H9 (cell line): Measurements from ENCODE around the gene EOGT. TPM values are rescaled to one million over a fixed set of nuclear protein-coding genes. Genes with fewer than 3 reads are reported as not detected.

Experiments used
- DNase-seq: peaks from one replicate; pipeline ENCODE4 v3.0.0-alpha.2; 2017
- H2AFZ ChIP-seq: one replicate; pipeline ENCODE4 v1.6.1; 2013; ENCODE audit warnings: mild to moderate bottlenecking, low read length, control low read depth, moderate library complexity
- H2AK5ac ChIP-seq: 2 replicates; pipeline ENCODE4 v1.6.1; 2013; ENCODE audit warnings: low read length, control low read depth, mixed read lengths; ENCODE audit not compliant: insufficient read length
- H2BK120ac ChIP-seq: one replicate; pipeline ENCODE4 v1.6.1; 2013; ENCODE audit warnings: low read depth, mild to moderate bottlenecking, low read length, control low read depth, inconsistent platforms; ENCODE audit not compliant: poor library complexity, severe bottlenecking
- H2BK12ac ChIP-seq: 2 replicates; pipeline ENCODE4 v1.6.1; 2013; ENCODE audit warnings: low read length, control low read depth, mixed read lengths, low read depth; ENCODE audit not compliant: insufficient read length
- H2BK15ac ChIP-seq: 2 replicates; pipeline ENCODE4 v1.6.1; 2013; ENCODE audit warnings: low read depth, low read length, control low read depth
- H2BK20ac ChIP-seq: one replicate; pipeline ENCODE4 v1.6.1; 2013; ENCODE audit warnings: low read depth, mild to moderate bottlenecking, low read length, control low read depth, inconsistent platforms; ENCODE audit not compliant: poor library complexity, severe bottlenecking
- H2BK5ac ChIP-seq: 2 replicates; pipeline ENCODE4 v1.6.1; 2013; ENCODE audit warnings: low read length, control low read depth, mixed read lengths; ENCODE audit not compliant: insufficient read length
- H3K14ac ChIP-seq: 2 replicates; pipeline ENCODE4 v1.6.1; 2013; ENCODE audit warnings: low read length, control low read depth; ENCODE audit not compliant: insufficient read depth
- H3K18ac ChIP-seq: 2 replicates; pipeline ENCODE4 v1.6.1; 2013; ENCODE audit warnings: low read depth, mild to moderate bottlenecking, mixed read lengths, low read length, control low read depth; ENCODE audit not compliant: insufficient read length
- H3K23ac ChIP-seq: 2 replicates; pipeline ENCODE4 v1.6.1; 2013; ENCODE audit warnings: low read length, control low read depth, mixed read lengths, low read depth; ENCODE audit not compliant: insufficient read length
- H3K23me2 ChIP-seq: 2 replicates; pipeline ENCODE4 v1.6.1; 2013; ENCODE audit warnings: low read depth, mild to moderate bottlenecking, mixed read lengths, low read length, control low read depth; ENCODE audit not compliant: insufficient read length, poor library complexity, severe bottlenecking
- H3K27ac ChIP-seq: 2 replicates; pipeline ENCODE4 v1.5.1; 2013; ENCODE audit warnings: low read length, control low read depth, mixed read lengths, low read depth; ENCODE audit not compliant: insufficient read length
- H3K27me3 ChIP-seq: 2 replicates; pipeline ENCODE4 v1.6.1; 2013; ENCODE audit warnings: low read length, control low read depth, inconsistent platforms; ENCODE audit not compliant: insufficient read depth
- H3K4ac ChIP-seq: 2 replicates; pipeline ENCODE4 v1.6.1; 2013; ENCODE audit warnings: low read depth, mild to moderate bottlenecking, control low read depth, inconsistent platforms, low read length, moderate library complexity
- H3K4me1 ChIP-seq: 2 replicates; pipeline ENCODE4 v1.6.1; 2013; ENCODE audit warnings: low read length, control low read depth, inconsistent platforms; ENCODE audit not compliant: insufficient read depth
- H3K4me2 ChIP-seq: 2 replicates; pipeline ENCODE4 v1.6.1; 2013; ENCODE audit warnings: low read length, control low read depth, mixed read lengths; ENCODE audit not compliant: insufficient read length, insufficient read depth
- H3K56ac ChIP-seq: 2 replicates; pipeline ENCODE4 v1.6.1; 2013; ENCODE audit warnings: low read depth, mild to moderate bottlenecking, mixed read lengths, low read length, control low read depth; ENCODE audit not compliant: insufficient read length
- H3K79me1 ChIP-seq: 2 replicates; pipeline ENCODE4 v1.6.1; 2013; ENCODE audit warnings: low read depth, mild to moderate bottlenecking, moderate library complexity, low read length, control low read depth, inconsistent platforms; ENCODE audit not compliant: insufficient read depth, poor library complexity, severe bottlenecking
- H3K79me2 ChIP-seq: 2 replicates; pipeline ENCODE4 v1.6.1; 2013; ENCODE audit warnings: low read length, control low read depth, inconsistent platforms; ENCODE audit not compliant: insufficient read depth
- H3K9ac ChIP-seq: 2 replicates; pipeline ENCODE4 v1.6.1; 2013; ENCODE audit warnings: low read length, control low read depth, mixed read lengths; ENCODE audit not compliant: insufficient read length; ENCODE audit errors: extremely low read depth
- H3K9me3 ChIP-seq: one replicate; pipeline ENCODE4 v1.6.1; 2013; ENCODE audit warnings: low read depth, low read length, inconsistent platforms; ENCODE audit not compliant: control insufficient read depth
- H3T11ph ChIP-seq: one replicate; pipeline ENCODE4 v1.6.1; 2013; ENCODE audit warnings: mild to moderate bottlenecking, low read length, control low read depth, inconsistent platforms
- H4K20me1 ChIP-seq: one replicate; pipeline ENCODE4 v1.6.1; 2013; ENCODE audit not compliant: control insufficient read depth, insufficient read length, insufficient read depth
- H4K5ac ChIP-seq: 2 replicates; pipeline ENCODE4 v1.6.1; 2013; ENCODE audit warnings: low read depth, mild to moderate bottlenecking, mixed read lengths, low read length, control low read depth; ENCODE audit not compliant: insufficient read length
- H4K8ac ChIP-seq: replicated peaks from 2 replicates; pipeline ENCODE4 v1.6.1; 2013; ENCODE audit warnings: low read length, control low read depth, mixed read lengths, low read depth; ENCODE audit not compliant: insufficient read length
- H4K91ac ChIP-seq: 2 replicates; pipeline ENCODE4 v1.6.1; 2013; ENCODE audit warnings: low read depth, mild to moderate bottlenecking, moderate library complexity, mixed read lengths, low read length, control low read depth; ENCODE audit not compliant: insufficient read length
- H3K27ac Mint-ChIP-seq, 3 experiments: 2 replicates in 2 of 3; 3 replicates in 1 of 3; pipeline ENCODE4 v1.8.0; 2020 to 2021; ENCODE audit warnings: mixed read lengths in 3 of 3, mild to moderate bottlenecking in 1 of 3, moderate library complexity in 1 of 3
- H3K27me3 Mint-ChIP-seq: 2 replicates; pipeline ENCODE4 v1.8.0; 2021; ENCODE audit warnings: low read depth, mild to moderate bottlenecking, moderate library complexity, mixed read lengths
- H3K36me3 Mint-ChIP-seq, 3 experiments: 2 replicates in 2 of 3; 3 replicates in 1 of 3; pipeline ENCODE4 v1.8.0; 2020 to 2021; ENCODE audit warnings: low read depth in 3 of 3, mixed read lengths in 3 of 3; ENCODE audit not compliant: insufficient read depth in 1 of 3
- H3K4me1 Mint-ChIP-seq, 2 experiments: 2 replicates each; pipeline ENCODE4 v1.8.0; 2020; ENCODE audit warnings: mixed read lengths in 2 of 2
- H3K4me3 Mint-ChIP-seq, 2 experiments: 2 replicates in 1 of 2; 3 replicates in 1 of 2; pipeline ENCODE4 v1.8.0; 2020 to 2021; ENCODE audit warnings: mild to moderate bottlenecking in 2 of 2, mixed read lengths in 2 of 2, moderate library complexity in 1 of 2
- H3K9me3 Mint-ChIP-seq, 2 experiments: 2 replicates in 1 of 2; 3 replicates in 1 of 2; pipeline ENCODE4 v1.8.0; 2020; ENCODE audit warnings: mild to moderate bottlenecking in 2 of 2, mixed read lengths in 2 of 2, moderate library complexity in 1 of 2
- WGBS: extraction: QIAGEN DNeasy Blood & Tissue Kit; methylation state at CpG from one replicate; pipeline ENCODE4 v1.1.7; 2013; ENCODE audit warnings: missing lambda C conversion rate, low lambda C conversion rate, mixed read lengths; ENCODE audit not compliant: insufficient read length; ENCODE audit errors: extremely low coverage; 5-methylcytosine and 5-hydroxymethylcytosine counted together
- total RNA-seq: library from RNA; stranded (reverse); gene quantifications from 2 replicates; pipeline ENCODE4 v1.2.1, GENCODE V29; 2021
- TF ChIP-seq, protein P1 (sequence below): fragments of 200-600 bp; sonication (generic); conservative IDR thresholded peaks from 3 replicates; pipeline ENCODE4 v1.8.0; 2021; ENCODE audit warnings: antibody characterized with exemption, mild to moderate bottlenecking

Gene EOGT
- total RNA-seq, 1 experiment from 2014 or later: 30.5 TPM

GRCh38 chr3:69051756-69052471 lies 38.4 kb upstream of the EOGT start, which contains the start of gene TMF1:
Gene TMF1, minus strand, starts transcription at chr3:69052333. Its CDS starts 247 bp downstream, at chr3:69052086.
- WGBS: no CpG with 5 or more reads among the region's 45 CpGs
- Mint-ChIP-seq H3K27ac (peak within 1 kb of the TSS; percentile 94 to 97 (median 95)), H3K4me1 (peaks cover 11% of the 10 kb centered on the region in 2 experiments), H3K9me3 (no peaks in the 10 kb centered on the region), H3K4me3 (peak within 1 kb of the TSS; percentile 97), H3K27me3 (no peaks in the 10 kb centered on the region; the same call in 1 of the 2 replicates), H3K36me3 (peaks cover 10 to 27% (median 27%) of the 10 kb centered on the region in 3 experiments; a peak in 6 of 7 replicates)
- Histone ChIP-seq H3K9me3 (no peaks in the 10 kb centered on the region), H3K4me2 (peak within 1 kb of the TSS; percentile 95), H4K8ac (no peak within 1 kb of the TSS), H3K4ac (no peak within 1 kb of the TSS), H3K14ac (peak within 1 kb of the TSS; percentile 74; the same call in 1 of the 2 replicates), H2BK15ac (no peak within 1 kb of the TSS), H3K27ac (peak within 1 kb of the TSS; percentile 9), H3K79me1 (peaks cover 4% of the 10 kb centered on the region), H2BK120ac (peak within 1 kb of the TSS; percentile 23), H3K9ac (peak within 1 kb of the TSS; percentile 90), H3K23me2 (peaks cover 4% of the 10 kb centered on the region), H3K4me1 (peaks cover 4% of the 10 kb centered on the region; the same call in 1 of the 2 replicates), H3K27me3 (no peaks in the 10 kb centered on the region), H3T11ph (no peak within 1 kb of the TSS), H4K91ac (no peak within 1 kb of the TSS), H2BK5ac (no peak within 1 kb of the TSS), H3K56ac (no peak within 1 kb of the TSS), H2AK5ac (no peak within 1 kb of the TSS), H3K18ac (peak within 1 kb of the TSS; percentile 84), H4K5ac (no peak within 1 kb of the TSS), H2AFZ (peak within 1 kb of the TSS; percentile 26), H2BK12ac (no peak within 1 kb of the TSS), H3K23ac (no peak within 1 kb of the TSS), H4K20me1 (no peaks in the 10 kb centered on the region), H2BK20ac (no peak within 1 kb of the TSS), H3K79me2 (peaks cover 5% of the 10 kb centered on the region; the same call in 1 of the 2 replicates)
- peak; percentile 98 for DNase-seq
- TF ChIP-seq, protein P1, sequence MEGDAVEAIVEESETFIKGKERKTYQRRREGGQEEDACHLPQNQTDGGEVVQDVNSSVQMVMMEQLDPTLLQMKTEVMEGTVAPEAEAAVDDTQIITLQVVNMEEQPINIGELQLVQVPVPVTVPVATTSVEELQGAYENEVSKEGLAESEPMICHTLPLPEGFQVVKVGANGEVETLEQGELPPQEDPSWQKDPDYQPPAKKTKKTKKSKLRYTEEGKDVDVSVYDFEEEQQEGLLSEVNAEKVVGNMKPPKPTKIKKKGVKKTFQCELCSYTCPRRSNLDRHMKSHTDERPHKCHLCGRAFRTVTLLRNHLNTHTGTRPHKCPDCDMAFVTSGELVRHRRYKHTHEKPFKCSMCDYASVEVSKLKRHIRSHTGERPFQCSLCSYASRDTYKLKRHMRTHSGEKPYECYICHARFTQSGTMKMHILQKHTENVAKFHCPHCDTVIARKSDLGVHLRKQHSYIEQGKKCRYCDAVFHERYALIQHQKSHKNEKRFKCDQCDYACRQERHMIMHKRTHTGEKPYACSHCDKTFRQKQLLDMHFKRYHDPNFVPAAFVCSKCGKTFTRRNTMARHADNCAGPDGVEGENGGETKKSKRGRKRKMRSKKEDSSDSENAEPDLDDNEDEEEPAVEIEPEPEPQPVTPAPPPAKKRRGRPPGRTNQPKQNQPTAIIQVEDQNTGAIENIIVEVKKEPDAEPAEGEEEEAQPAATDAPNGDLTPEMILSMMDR: no peak
